Measurements from ENCODE around the gene OTUD4.

Gene OTUD4

DNA sequence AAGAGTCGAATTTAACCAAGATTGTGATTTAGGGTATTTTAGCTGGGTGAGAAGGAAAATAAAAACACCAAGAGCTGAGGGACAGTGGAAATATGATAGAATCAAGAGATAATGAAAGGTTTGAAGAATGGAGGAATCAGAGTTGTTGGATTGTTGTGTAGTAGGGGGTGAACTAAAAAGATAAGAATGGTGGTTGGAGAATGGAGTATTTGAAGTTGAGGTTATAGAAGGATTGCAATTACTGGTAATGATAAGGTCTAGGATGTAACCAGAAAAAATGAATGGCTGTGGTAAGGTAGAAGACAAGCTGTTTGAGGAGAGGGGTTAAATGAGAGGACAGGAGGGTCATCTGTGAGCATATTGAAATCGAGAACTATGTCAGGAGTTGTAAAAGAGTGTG, 77.8 kb downstream of the OTUD4 start:
- DNase-seq = no peak

DNA sequence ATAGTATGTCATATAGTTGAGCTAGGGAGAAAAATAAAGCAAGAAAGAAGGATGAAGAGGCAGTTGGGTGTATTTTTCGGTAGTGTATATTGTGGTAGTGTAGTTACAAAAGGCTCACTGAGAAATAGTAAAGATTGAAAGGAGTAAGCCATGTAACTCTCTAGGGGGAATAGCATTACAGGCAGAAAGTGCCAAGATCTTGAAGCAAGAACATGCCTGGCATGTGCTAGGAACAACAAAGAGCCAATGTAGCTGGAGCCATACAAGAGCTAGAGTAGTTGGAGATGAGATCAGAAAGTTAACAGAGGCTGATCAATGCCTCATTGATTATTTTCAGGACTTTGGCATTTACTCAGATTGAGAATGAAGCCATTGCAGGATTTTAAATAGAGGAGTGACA, 79.3 kb downstream of the OTUD4 start:
- DNase-seq = no peak

DNA sequence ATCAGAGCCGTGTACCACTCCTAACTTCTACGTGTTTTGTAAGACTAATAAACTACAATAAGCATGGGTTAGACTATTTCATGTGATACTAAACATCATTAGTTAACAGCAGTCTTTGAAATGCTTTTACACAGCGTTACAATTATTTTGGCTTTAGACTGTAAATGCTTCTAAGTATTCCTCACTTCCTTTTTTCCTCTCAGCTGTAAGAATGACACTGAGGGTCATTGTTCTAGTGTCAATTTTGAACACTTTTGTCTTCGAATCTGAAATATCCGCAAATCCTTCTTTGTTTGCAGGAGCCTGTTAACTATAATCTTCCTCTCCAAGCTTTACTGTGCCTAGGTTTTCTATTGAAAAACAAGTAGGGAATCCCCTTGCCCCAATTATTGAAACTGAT, 80.7 kb downstream of the OTUD4 start:
- DNase-seq = no peak

DNA sequence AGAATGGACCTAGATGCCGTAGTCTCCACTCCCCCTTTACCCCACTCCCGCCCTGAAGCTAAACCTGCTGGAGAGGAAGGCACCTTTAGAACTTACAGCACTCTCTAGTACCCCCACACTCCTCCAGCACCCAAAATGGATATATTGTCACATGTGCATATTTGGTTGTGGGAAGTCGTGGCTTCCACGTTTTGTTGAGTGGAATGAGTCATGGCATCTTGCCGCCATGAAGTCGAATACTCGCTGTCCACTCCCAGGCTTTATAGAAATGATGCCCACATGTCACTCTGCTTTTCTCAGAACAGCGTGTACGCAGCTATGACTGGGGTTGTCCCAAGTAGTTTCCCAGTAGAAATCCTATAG, 81.7 kb downstream of the OTUD4 start:
- DNase-seq = peak; percentile 27 to 34

DNA sequence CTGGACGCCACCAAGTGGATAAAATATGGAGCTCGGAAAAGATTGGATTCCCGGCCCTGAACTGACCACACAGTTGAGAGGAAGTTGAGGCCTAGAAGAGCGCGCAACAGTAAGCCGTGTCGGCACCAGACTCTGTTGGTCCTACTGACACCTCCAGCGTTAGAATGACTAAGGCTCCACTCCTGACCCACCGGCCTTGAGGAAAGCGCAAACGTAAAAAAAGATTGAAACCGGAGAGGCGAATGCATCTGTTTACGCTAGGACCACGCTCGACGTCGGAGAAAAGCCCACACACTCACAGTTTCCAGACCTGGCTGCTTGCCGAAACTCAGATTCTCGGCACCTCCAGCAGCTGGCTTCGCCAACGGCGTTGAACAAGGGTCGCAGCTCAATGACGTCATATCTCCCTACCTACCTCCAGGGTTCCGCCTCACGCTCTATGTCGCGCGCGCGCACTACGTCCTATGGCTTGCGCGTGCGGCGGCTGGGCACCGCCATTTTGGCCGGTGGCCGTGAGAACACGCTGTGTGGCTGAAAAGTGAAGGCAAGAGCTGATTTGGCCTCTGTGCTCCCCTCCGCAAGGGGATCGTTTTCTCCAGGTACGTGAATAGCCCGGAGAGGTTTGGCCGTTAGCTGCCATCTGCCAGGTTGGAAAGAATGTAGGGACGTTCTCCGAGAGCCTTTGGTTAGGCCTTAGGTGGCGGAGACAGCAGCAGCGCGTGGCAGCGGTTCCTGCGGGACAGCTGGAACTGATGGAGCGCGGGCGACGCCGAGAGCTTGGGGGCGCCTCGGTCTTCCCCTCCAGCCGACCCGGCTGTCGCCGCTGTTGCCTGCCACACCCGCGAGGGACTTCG, 82.3 kb downstream of the OTUD4 start, which contains the start of the genes ABCE1 and ANAPC10:
ABCE1 (plus strand) TSS at position 491 of the 854 bp plus-strand sequence. CDS start 6,102 bp downstream, outside the sequence.
ANAPC10 (minus strand) TSS at position 376 of the 854 bp plus-strand sequence. CDS start 2,097 bp downstream, outside the sequence.
- peak; percentile 93 to 95 for DNase-seq

DNA sequence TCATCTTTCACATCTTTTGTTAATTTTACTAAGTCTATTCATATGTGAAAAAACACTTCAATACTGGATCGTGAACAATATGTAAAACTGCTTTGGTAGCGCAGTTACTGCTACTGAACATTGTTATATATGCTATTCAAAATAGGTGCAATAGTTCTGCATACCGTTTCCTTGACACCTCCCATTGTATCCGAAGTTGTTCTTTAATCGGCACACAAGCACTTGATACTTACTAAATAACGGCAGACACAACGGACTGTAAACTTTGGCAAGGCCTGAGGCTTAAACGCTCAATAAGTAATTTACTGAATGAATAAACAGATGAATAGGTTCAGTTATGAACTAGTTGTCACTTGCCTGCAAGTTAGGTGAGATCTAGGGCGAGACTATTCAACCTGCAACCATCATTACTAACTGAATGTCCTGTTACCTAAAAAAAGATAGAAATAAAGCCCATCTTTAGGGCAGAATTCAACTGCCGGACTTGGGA, 83.0 kb downstream of the OTUD4 start:
- DNase-seq = no peak

DNA sequence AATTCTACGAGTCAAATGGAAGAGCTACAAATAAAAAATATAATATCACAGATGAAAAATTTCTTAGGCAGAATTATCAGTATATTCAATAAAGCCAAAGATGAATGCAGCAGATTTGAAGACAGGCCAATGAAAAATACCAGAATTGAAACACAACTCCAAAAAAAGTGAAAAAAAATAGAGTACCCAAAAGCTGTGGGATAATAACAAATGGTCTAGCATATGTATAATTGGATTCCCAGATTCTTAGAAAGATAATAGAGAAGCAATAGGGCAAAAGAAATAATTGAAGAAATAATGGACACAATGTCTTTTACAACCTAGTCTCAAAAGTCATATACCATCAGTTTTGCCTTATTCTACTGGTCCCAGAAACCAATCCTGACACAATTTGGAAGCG, 86.8 kb downstream of the OTUD4 start:
- no peak for DNase-seq

DNA sequence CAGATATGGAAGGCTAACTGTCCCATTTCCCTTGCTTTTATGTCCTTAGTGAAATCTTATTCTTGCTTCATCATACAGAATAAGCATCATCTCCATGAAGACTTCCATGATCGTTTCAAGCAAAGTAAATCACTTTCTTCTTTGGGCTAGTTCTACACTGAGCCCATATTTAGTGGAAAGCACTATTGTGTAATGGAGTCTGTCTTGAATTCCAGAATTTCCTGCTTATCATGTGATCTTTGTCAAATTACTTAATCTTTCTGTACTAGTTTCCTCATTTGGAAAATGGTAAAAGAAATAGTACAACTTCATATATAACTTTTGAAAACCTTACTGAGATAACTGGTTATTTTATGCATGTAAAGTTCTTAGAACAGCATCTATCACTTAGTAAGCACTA, 90.0 kb downstream of the OTUD4 start:
- DNase-seq = no peak

DNA sequence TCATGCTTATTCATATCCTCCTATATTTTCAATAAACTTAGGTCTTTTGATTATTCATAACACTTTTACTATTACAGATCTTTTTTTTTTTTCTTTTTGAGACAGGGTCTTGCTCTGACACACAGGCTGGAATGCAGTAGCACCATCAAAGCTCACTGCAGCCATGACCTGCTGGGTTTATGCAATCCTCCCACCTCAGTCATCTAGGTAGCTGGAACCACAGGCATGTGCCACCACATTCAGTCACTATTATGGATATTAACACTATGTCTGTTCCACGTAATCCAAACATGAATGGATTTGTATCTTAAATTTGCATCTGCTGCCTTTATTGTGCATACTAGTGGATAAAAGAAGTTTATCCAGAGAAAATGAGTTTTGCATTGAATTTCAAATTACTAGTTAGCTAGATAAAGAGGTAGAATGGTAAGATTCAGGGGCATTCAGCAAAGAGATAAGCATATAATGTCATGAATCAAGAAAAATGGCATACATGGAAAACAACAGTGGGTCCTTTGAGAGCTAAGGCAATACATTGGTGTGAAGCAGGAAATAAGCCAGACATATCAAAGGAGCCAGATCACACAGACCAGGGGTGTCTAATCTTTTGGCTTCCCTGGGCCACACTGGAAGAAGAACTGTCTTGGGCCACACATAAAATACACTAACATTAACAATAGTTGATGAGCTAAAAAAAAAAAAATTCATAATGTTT, 96.3 kb downstream of the OTUD4 start:
- DNase-seq = no peak

All from stimulated activated CD4-positive, alpha-beta T cell treated with anti-CD3 and anti-CD28 coated beads, Interleukin-2, amount 100 ng/mL, for 48 hours (primary cell).